Right cardiac atrium (tissue), 5 donors: ENCODE measurements around the gene MRTFA. TPM values are rescaled to one million over a fixed set of nuclear protein-coding genes. Genes with fewer than 3 reads are reported as not detected.

ENCODE experiments used
- ATAC-seq, 2 donors: fragments of 200-7000 bp; cut with Tn5 transposase; one replicate each; pipeline versions ENCODE4 v1.8.0 to v1.9.1; 2020; ENCODE audit warnings: moderate library complexity in 2 of 2, mild to moderate bottlenecking in 1 of 2
- DNase-seq, 3 donors: peaks; one replicate each; pipeline ENCODE4 v3.0.0-alpha.2; 2020
- H3K27ac ChIP-seq: one replicate; pipeline ENCODE4 v1.5.1; 2013; ENCODE audit warnings: mild to moderate bottlenecking, low read length, control low read depth, moderate library complexity
- H3K27me3 ChIP-seq: one replicate; pipeline ENCODE4 v1.6.1; 2013; ENCODE audit not compliant: control insufficient read depth, insufficient read depth
- H3K4me1 ChIP-seq: one replicate; pipeline ENCODE4 v1.6.1; 2013; ENCODE audit warnings: low read length; ENCODE audit not compliant: control insufficient read depth, insufficient read depth
- H3K4me3 ChIP-seq: one replicate; pipeline ENCODE4 v1.5.1; 2013; ENCODE audit warnings: low read length, control low read depth
- H3K9me3 ChIP-seq: one replicate; pipeline ENCODE4 v1.6.1; 2013; ENCODE audit warnings: low read length; ENCODE audit not compliant: control insufficient read depth
- WGBS: extraction: QIAGEN DNeasy Blood & Tissue Kit; methylation state at CpG from one replicate; pipeline ENCODE4 v1.1.7; 2013; 5-methylcytosine and 5-hydroxymethylcytosine counted together
- intact Hi-C, 4 donors: fragments of 100-400 bp; cut with DNase I; formaldehyde crosslinking; loops; one replicate each; pipeline versions ENCODE4 v1.11.0 to v1.14.0; 2022 to 2023
- polyA plus RNA-seq: library from polyadenylated mRNA; stranded (reverse); fragments of 200-250 nt; gene quantifications from one replicate; pipeline ENCODE4 v1.2.3, GENCODE V29; 2013
- total RNA-seq, 4 donors: library from RNA; stranded (reverse); fragmentation: NEBNext Ultra II Directional; extraction: Animal tissue kit (Norgen Biotek cat#: 25700); gene quantifications; one replicate each; pipeline ENCODE4 v1.2.1, GENCODE V29; 2021
- donor health status: healthy with polysubstance abuse.
- donor health status: DM: no; HTN: yes; CAD: no.
- donor health status: DM: no; HTN: no; CAD: no.
- donor health status: DM: no; HTN: yes; CAD: no; lungs with severe emphysema.
- donor health status: DM: yes; HTN: yes; CAD: no.

MRTFA gene
- total and polyA plus RNA-seq, 5 donors, result 22.2 to 40.2 (median 31.6) TPM

- Histone ChIP-seq H3K9me3 (no peaks in the 10 kb centered on the region), H3K4me1 (peaks cover 18% of the 10 kb centered on the region), H3K27ac (no peak overlapping the region), H3K4me3 (no peak overlapping the region), H3K27me3 (no peaks in the 10 kb centered on the region)
- intact Hi-C loops, result loop anchor here in 1 of 4 donors (5.0 kb wide), 1 partner anchor 34 kb away; no protein-coding TSS in a partner anchor
- ATAC-seq, result peak; percentile 9 to 36
- no peak for DNase-seq
- WGBS, result 72% methylated on average over 11 of the region's 11 CpGs
These were observed 183.6 kb downstream of the MRTFA start for GRCh38 chr22:40452730-40453487.

- Histone ChIP-seq H3K27ac (no peak overlapping the region), H3K27me3 (no peaks in the 10 kb centered on the region), H3K9me3 (no peaks in the 10 kb centered on the region), H3K4me3 (no peak overlapping the region), H3K4me1 (peaks cover 19% of the 10 kb centered on the region)
- 49% methylated on average over 8 of the region's 8 CpGs for WGBS
- intact Hi-C loops, result loop anchor here in 1 of 4 donors (5.0 kb wide), 1 partner anchor 36 kb away; no protein-coding TSS in a partner anchor
- peak in 1 of 2 donors; percentile 56 for ATAC-seq
- peak in 1 of 3 donors; percentile 68 for DNase-seq
These were observed 185.3 kb downstream of the MRTFA start for GRCh38 chr22:40451210-40451609.

- Histone ChIP-seq H3K4me3 (no peak overlapping the region), H3K4me1 (peaks cover 19% of the 10 kb centered on the region), H3K27me3 (no peaks in the 10 kb centered on the region), H3K27ac (no peak overlapping the region), H3K9me3 (no peaks in the 10 kb centered on the region)
- intact Hi-C loops, result loop anchor here in 1 of 4 donors (5.0 kb wide), 1 partner anchor 37 kb away; no protein-coding TSS in a partner anchor
- 59% methylated on average over 3 of the region's 3 CpGs for WGBS
- ATAC-seq (peak in 1 of 2 donors; percentile 55), DNase-seq (no peak)
These were observed 185.9 kb downstream of the MRTFA start for GRCh38 chr22:40450616-40451015.

- DNase-seq (no peak), ATAC-seq (peak; percentile 17 to 32)
- Histone ChIP-seq H3K4me3 (no peak overlapping the region), H3K4me1 (peaks cover 19% of the 10 kb centered on the region), H3K27me3 (no peaks in the 10 kb centered on the region), H3K9me3 (no peaks in the 10 kb centered on the region), H3K27ac (peak overlapping the region; percentile 68)
- intact Hi-C loops, result loop anchor here in 2 of 4 donors (5.0 to 10.0 kb wide), 2 partner anchors 38 to 45 kb away; no protein-coding TSS in a partner anchor
These were observed 186.9 kb downstream of the MRTFA start for GRCh38 chr22:40449676-40450035.

- no peak overlapping the region for H3K4me3 ChIP-seq
These were observed 190.3 kb downstream of the MRTFA start for GRCh38 chr22:40446203-40446602.

GRCh38 chr22:40444178-40444831, 192.2 kb downstream of the MRTFA start:
- H3K4me1 ChIP-seq, result peaks cover 6% of the 10 kb centered on the region
- no peaks in the 10 kb centered on the region for H3K27me3 ChIP-seq
- WGBS, result 79% methylated on average over 7 of the region's 7 CpGs
- DNase-seq, result no peak
- H3K4me3 ChIP-seq, result no peak overlapping the region
- intact Hi-C loops, result loop anchor here in 1 of 4 donors (10.0 kb wide), 1 partner anchor 50 kb away; no protein-coding TSS in a partner anchor
- peak in 1 of 2 donors; percentile 28 for ATAC-seq
- H3K9me3 ChIP-seq, result no peaks in the 10 kb centered on the region
- no peak overlapping the region for H3K27ac ChIP-seq

More at GRCh38 chr22:40446203-40446602, 190.3 kb downstream of the MRTFA start:
- Histone ChIP-seq H3K4me1 (peaks cover 14% of the 10 kb centered on the region), H3K9me3 (no peaks in the 10 kb centered on the region), H3K27me3 (no peaks in the 10 kb centered on the region), H3K27ac (no peak overlapping the region)
- ATAC-seq, result no peak
- no peak for DNase-seq
- intact Hi-C loops, result loop anchor here in 1 of 4 donors (10.0 kb wide), 1 partner anchor 49 kb away; no protein-coding TSS in a partner anchor
- WGBS, result 94% methylated on average over 1 of the region's 1 CpG

GRCh38 chr22:40443732-40444131, 192.8 kb downstream of the MRTFA start:
- peak; percentile 80 to 89 (median 81) for DNase-seq
- intact Hi-C loops, result loop anchor here in 1 of 4 donors (10.0 kb wide), 1 partner anchor 51 kb away; no protein-coding TSS in a partner anchor
- peak; percentile 92 for ATAC-seq
- Histone ChIP-seq H3K27ac (peak overlapping the region; percentile 43), H3K27me3 (no peaks in the 10 kb centered on the region), H3K4me3 (no peak overlapping the region), H3K4me1 (peaks cover 6% of the 10 kb centered on the region), H3K9me3 (no peaks in the 10 kb centered on the region)
- 69% methylated on average over 4 of the region's 4 CpGs for WGBS

GRCh38 chr22:40441761-40442390, 194.6 kb downstream of the MRTFA start:
- 90% methylated on average over 5 of the region's 5 CpGs for WGBS
- Histone ChIP-seq H3K27me3 (no peaks in the 10 kb centered on the region), H3K27ac (no peak overlapping the region), H3K9me3 (no peaks in the 10 kb centered on the region), H3K4me3 (no peak overlapping the region), H3K4me1 (peaks cover 10% of the 10 kb centered on the region)
- DNase-seq (no peak), ATAC-seq (no peak)
- intact Hi-C loops, result loop anchor here in 1 of 4 donors (10.0 kb wide), 1 partner anchor 53 kb away; no protein-coding TSS in a partner anchor

- Histone ChIP-seq H3K4me3 (peak overlapping the region; percentile 12), H3K27me3 (no peaks in the 10 kb centered on the region), H3K27ac (peak overlapping the region; percentile 93), H3K4me1 (peaks cover 5% of the 10 kb centered on the region), H3K9me3 (no peaks in the 10 kb centered on the region)
- DNase-seq, result peak in 1 of 3 donors; percentile 66
- 8% methylated on average over 12 of the region's 12 CpGs for WGBS
- intact Hi-C loops, result loop anchor here (2.0 to 10.0 kb wide), 5 partner anchors 48 to 326 kb away; no protein-coding TSS in a partner anchor
- peak; percentile 71 to 74 for ATAC-seq
These were observed 199.8 kb downstream of the MRTFA start for GRCh38 chr22:40436505-40437431.

GRCh38 chr22:40434745-40435144, 201.8 kb downstream of the MRTFA start:
- H3K4me3 ChIP-seq, result no peak overlapping the region
- WGBS, result 87% methylated on average over 5 of the region's 5 CpGs
- intact Hi-C loops, result loop anchor here (5.0 to 10.0 kb wide), 5 partner anchors 50 to 328 kb away; partner anchors contain the start of gene MRTFA (in 1 of the 4)
- peaks cover 7% of the 10 kb centered on the region for H3K4me1 ChIP-seq
- H3K27ac ChIP-seq, result no peak overlapping the region
- DNase-seq, result peak in 1 of 3 donors; percentile 45
- no peaks in the 10 kb centered on the region for H3K27me3 ChIP-seq
- no peaks in the 10 kb centered on the region for H3K9me3 ChIP-seq
- no peak for ATAC-seq
